Suprapubic skin (tissue), 4 donors: ENCODE data around the gene MICALL2. TPM values are rescaled to one million over a fixed set of nuclear protein-coding genes. Genes with fewer than 3 reads are reported as not detected.

Experiments
- DNase-seq, 2 donors: peaks; one replicate each; pipeline ENCODE4 v3.0.0-alpha.2; 2019; ENCODE audit warnings: low spot score in 2 of 2
- H3K27ac ChIP-seq: fragments of 200-600 bp; sonication (generic); one replicate; pipeline ENCODE4 v1.5.1; 2019
- H3K27me3 ChIP-seq: fragments of 200-600 bp; sonication (generic); one replicate; pipeline ENCODE4 v1.5.1; 2019
- H3K36me3 ChIP-seq: fragments of 200-600 bp; sonication (generic); one replicate; pipeline ENCODE4 v1.5.1; 2019
- H3K4me1 ChIP-seq: fragments of 200-600 bp; sonication (generic); one replicate; pipeline ENCODE4 v1.5.1; 2019
- H3K4me3 ChIP-seq: fragments of 200-600 bp; sonication (generic); one replicate; pipeline ENCODE4 v1.5.1; 2019; ENCODE audit warnings: mild to moderate bottlenecking
- H3K9me3 ChIP-seq: fragments of 200-600 bp; sonication (generic); one replicate; pipeline ENCODE4 v1.5.1; 2019
- EP300 ChIP-seq: sonication (generic); formaldehyde crosslinking; IDR thresholded peaks from one replicate; pipeline ENCODE4 v1.6.1; 2017; ENCODE audit warnings: antibody characterized with exemption
- POLR2A ChIP-seq, 2 donors: fragments of 450-650 bp; IDR thresholded peaks; one replicate each; pipeline ENCODE4 v1.6.1; 2017; ENCODE audit warnings: antibody characterized with exemption in 2 of 2, mild to moderate bottlenecking in 2 of 2, moderate library complexity in 2 of 2
- POLR2AphosphoS5 ChIP-seq, 3 donors: sonication (generic); formaldehyde crosslinking; IDR thresholded peaks; one replicate each; pipeline ENCODE4 v1.6.1; 2017; ENCODE audit warnings: antibody characterized with exemption in 3 of 3
- WGBS: methylation state at CpG from one replicate; pipeline ENCODE4 v1.1.5; 2018; 5-methylcytosine and 5-hydroxymethylcytosine counted together
- total RNA-seq, 4 donors: library from RNA; depleted of rRNA; stranded (reverse); fragments of >200 nt; gene quantifications; one replicate each; pipeline ENCODE4 v1.1.0, GENCODE V29; 2016
- TF ChIP-seq, protein P1 (sequence below), 2 donors: fragments of 200-600 bp in 1 of 2; fragments of 450-650 bp in 1 of 2; sonication (generic) in 1 of 2; IDR thresholded peaks; one replicate each; pipeline ENCODE4 v1.5.1; 2016 to 2019; ENCODE audit warnings: antibody characterized with exemption in 2 of 2, mild to moderate bottlenecking in 1 of 2, moderate library complexity in 1 of 2

The MICALL2 gene
- total RNA-seq, 4 donors from 2014 or later, result 15.7 to 23.5 (median 16.9) TPM

DNA sequence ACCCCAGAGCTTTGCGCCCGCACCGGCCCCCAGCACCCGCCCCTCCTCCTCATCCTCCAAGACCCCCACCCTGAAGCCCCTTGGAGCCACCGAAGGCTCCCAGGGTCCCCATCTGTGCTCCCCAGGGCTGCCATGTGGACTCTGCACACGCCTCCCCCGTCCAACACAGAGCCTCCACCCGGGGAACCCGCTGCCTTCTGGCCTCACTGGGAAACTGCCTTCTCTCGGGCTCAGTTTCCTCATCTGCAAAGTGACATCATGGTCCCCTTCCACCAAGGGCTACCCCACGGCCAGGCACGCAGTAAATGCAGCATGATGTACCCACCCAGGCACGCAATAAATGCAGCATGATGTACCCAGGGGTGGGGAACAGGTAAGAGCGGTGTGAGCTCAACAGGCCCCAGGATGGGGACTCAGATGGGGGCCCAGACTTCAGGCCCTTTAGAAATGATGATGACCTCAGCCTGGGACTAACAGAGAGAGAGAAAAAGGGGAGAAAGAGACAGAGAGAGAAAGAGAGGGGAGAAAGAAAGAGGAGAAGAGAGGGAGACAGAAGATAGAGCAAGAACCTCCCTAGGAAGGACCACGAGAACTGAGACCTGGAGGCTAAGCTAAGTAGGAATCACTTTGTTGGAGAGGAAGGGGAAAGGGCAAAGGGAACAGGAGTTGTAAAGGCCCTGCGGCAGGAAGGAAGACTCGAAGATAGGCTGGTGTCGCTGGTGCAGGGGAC, 2.5 kb upstream of the MICALL2 start:
- H3K4me3 ChIP-seq, result peak overlapping the region; percentile 91
- no peak for TF ChIP-seq POLR2AphosphoS5 (IDR thresholded peaks at IDR 0.05)
- TF ChIP-seq EP300, result no peak
- TF ChIP-seq, protein P1, sequence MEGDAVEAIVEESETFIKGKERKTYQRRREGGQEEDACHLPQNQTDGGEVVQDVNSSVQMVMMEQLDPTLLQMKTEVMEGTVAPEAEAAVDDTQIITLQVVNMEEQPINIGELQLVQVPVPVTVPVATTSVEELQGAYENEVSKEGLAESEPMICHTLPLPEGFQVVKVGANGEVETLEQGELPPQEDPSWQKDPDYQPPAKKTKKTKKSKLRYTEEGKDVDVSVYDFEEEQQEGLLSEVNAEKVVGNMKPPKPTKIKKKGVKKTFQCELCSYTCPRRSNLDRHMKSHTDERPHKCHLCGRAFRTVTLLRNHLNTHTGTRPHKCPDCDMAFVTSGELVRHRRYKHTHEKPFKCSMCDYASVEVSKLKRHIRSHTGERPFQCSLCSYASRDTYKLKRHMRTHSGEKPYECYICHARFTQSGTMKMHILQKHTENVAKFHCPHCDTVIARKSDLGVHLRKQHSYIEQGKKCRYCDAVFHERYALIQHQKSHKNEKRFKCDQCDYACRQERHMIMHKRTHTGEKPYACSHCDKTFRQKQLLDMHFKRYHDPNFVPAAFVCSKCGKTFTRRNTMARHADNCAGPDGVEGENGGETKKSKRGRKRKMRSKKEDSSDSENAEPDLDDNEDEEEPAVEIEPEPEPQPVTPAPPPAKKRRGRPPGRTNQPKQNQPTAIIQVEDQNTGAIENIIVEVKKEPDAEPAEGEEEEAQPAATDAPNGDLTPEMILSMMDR (IDR thresholded peaks at IDR 0.05), result no peak
- TF ChIP-seq POLR2A (IDR thresholded peaks at IDR 0.05), result no peak
- H3K27me3 ChIP-seq, result no peaks in the 10 kb centered on the region
- no peak for DNase-seq
- no peaks in the 10 kb centered on the region for H3K9me3 ChIP-seq
- peaks cover 80% of the 10 kb centered on the region for H3K4me1 ChIP-seq
- H3K36me3 ChIP-seq, result no peaks in the 10 kb centered on the region
- peak overlapping the region; percentile 78 for H3K27ac ChIP-seq
- 71% methylated on average over 18 of the region's 18 CpGs for WGBS

DNA sequence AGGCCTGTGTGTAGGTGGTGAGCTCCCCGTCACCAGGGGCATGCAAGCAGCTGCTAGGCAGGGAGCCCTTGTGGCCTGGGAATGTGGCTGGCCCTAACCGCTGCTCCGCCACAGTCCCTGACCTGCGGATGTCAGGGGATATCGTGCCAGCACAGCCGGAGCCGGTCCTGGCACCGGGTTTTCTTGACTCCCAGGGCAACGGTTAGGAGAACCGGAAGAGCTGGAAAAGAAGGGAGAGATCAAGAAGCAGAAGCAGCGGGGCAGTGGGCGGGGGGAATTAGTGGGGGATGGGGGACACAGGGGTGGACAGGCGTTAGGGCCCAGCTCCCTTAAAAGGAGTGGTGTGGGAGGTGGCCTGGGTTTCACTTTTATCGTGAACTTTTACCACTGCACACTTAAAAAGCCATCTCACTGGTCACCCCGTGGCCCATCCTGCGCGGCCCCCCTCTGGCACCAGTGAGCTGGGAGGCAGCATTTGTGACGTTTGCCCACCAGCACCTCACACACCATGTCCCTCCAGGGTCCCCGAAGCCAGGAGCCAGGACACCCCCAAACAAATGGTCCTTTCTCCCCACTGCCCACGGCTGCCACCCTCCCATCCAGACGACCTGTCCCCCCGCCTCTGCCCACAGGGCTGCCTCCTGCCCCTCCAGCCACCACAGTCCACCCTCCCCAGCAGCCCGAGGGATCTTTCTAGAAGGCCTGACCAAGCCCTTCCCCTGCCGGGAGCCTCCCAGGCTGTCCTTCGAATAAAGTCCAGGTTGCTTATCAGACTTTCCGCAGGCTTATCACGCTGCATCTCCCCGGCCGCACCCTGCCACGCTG, 1.8 kb upstream of the MICALL2 start:
- peak in 1 of 3 donors; percentile 68 for TF ChIP-seq POLR2AphosphoS5 (IDR thresholded peaks at IDR 0.05)
- TF ChIP-seq, protein P1 (IDR thresholded peaks at IDR 0.05), result no peak
- no peaks in the 10 kb centered on the region for H3K9me3 ChIP-seq
- peaks cover 76% of the 10 kb centered on the region for H3K4me1 ChIP-seq
- H3K27me3 ChIP-seq, result no peaks in the 10 kb centered on the region
- no peaks in the 10 kb centered on the region for H3K36me3 ChIP-seq
- 32% methylated on average over 28 of the region's 30 CpGs for WGBS
- DNase-seq, result no peak
- H3K27ac ChIP-seq, result peak overlapping the region; percentile 78
- peak overlapping the region; percentile 91 for H3K4me3 ChIP-seq

DNA sequence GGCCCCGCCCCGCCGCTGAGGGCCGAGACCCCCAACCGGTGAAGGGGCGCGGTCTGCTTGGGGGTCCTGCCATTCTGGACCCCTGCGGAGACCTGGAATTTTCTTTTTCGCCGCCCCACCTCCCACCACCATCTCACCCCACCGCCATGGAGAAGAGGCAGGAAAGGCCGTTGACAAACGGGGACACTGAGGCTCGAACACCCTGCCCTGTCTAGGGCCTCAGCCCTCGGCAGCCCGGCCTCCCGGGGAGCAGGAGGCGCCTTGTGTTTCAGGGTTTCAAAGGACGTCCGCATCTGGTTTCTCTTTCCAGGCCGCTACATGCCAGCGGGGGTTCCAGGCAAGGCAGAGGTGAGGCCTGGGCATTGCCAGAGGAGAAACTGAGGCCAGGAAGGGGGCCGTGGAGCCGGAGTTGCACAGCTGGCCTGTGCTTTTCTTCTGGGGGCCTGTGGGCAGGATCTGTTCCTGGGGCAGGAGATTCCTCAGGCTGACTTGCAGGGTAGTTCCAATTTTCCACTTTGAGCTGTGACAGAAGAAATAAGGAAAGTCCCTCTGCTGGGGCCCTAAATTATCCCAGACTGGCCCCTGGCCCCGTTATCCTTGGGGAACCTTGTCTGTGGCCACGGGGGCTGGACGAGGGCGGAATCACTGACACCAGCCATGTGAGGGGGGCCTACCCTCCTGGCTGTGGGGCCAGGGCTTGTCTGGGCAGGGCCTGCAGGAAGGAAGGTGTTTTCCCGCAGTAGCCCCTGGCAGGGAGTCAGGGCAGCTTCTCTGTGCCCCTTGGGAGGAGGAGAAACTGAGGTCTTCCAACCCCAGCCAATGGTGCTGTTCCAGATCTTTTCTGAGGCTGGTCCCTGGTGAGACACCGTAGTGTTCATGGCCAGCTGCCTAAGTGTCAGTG, 900 bp upstream of the MICALL2 start:
- WGBS, result 9% methylated on average over 15 of the region's 30 CpGs
- H3K4me1 ChIP-seq, result peaks cover 83% of the 10 kb centered on the region
- peak in 1 of 2 donors; percentile 83 for DNase-seq

DNA sequence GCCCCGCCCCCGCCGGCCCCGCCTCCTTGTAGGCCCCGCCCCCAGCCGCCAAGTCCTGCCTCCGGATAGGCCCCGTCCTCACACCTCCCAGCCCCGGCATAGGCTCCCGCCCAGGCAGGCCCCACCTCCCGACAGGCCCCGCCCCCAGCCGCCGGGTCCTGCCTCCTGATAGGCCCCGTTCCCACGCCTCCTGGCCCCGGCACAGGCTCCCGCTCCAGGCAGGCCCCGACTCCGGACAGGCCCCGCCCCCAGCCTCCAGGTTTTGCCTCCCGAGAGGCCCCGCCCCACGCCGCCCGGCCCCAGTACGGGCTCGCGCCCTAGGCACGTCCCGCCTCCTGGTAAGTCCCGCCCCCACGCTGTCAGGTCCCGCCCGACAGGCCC, 232 bp upstream of the MICALL2 start:
- H3K36me3 ChIP-seq, result no peaks in the 10 kb centered on the region
- peak; percentile 100 for DNase-seq
- H3K4me3 ChIP-seq, result peak overlapping the region; percentile 91
- no peaks in the 10 kb centered on the region for H3K27me3 ChIP-seq
- H3K27ac ChIP-seq, result peak overlapping the region; percentile 91
- no peak for TF ChIP-seq EP300
- TF ChIP-seq, protein P1 (IDR thresholded peaks at IDR 0.05), result no peak
- TF ChIP-seq POLR2AphosphoS5 (IDR thresholded peaks at IDR 0.05), result no peak
- TF ChIP-seq POLR2A (IDR thresholded peaks at IDR 0.05), result no peak
- WGBS, result 0% methylated on average over 3 of the region's 35 CpGs
- peaks cover 89% of the 10 kb centered on the region for H3K4me1 ChIP-seq
- no peaks in the 10 kb centered on the region for H3K9me3 ChIP-seq

More for the DNA sequence above, 900 bp upstream of the MICALL2 start:
- Histone ChIP-seq H3K27ac (peak overlapping the region; percentile 78), H3K36me3 (no peaks in the 10 kb centered on the region), H3K4me3 (peak overlapping the region; percentile 91), H3K9me3 (no peaks in the 10 kb centered on the region), H3K27me3 (no peaks in the 10 kb centered on the region)
- TF ChIP-seq, protein P1 (IDR thresholded peaks at IDR 0.05), result no peak
- TF ChIP-seq EP300 (no peak), POLR2AphosphoS5 (IDR thresholded peaks at IDR 0.05) (no peak), POLR2A (IDR thresholded peaks at IDR 0.05) (no peak)
